H1 (cell line): ENCODE data around the gene CAPG. TPM values are rescaled to one million over a fixed set of nuclear protein-coding genes. Genes with fewer than 3 reads are reported as not detected.

Source experiments
- CTCF ChIA-PET: fragments of 300-600 bp; sonication (Branson Sonifier 250); formaldehyde crosslinking; loops from one replicate; lab custom pipeline; 2021; ENCODE audit not compliant: partially characterized antibody; lab: Charles Lee
- POLR2A ChIA-PET: fragments of 300-600 bp; sonication (Branson Sonifier 250); formaldehyde crosslinking; loops from one replicate; lab custom pipeline; 2021; ENCODE audit warnings: inconsistent platforms; ENCODE audit not compliant: partially characterized antibody; lab: Charles Lee
- DNase-seq, 2 experiments: peaks; one replicate each; pipeline versions ENCODE4 v3.0.0 to v3.0.0-alpha.2; 2010 to 2022; ENCODE audit warnings: low spot score in 2 of 2, low read depth in 1 of 2, mixed read lengths in 1 of 2
- FAIRE-seq: peaks from 2 replicates; lab custom pipeline; 2011; peaks lifted over from hg19 to GRCh38; lab: Jason Lieb, UNC
- H2AFZ ChIP-seq: 2 replicates; pipeline ENCODE4 v1.8.1; 2012; ENCODE audit warnings: low read length, inconsistent platforms
- H2AK5ac ChIP-seq: 2 replicates; pipeline ENCODE4 v1.6.1; 2013; ENCODE audit warnings: low read depth, low read length
- H2BK120ac ChIP-seq: replicated peaks from 2 replicates; pipeline ENCODE3; 2013; ENCODE audit warnings: low read depth, low read length, inconsistent platforms
- H2BK12ac ChIP-seq: 2 replicates; pipeline ENCODE4 v1.6.1; 2013; ENCODE audit warnings: low read depth, low read length
- H2BK15ac ChIP-seq: 2 replicates; pipeline ENCODE4 v1.6.1; 2013; ENCODE audit warnings: low read length
- H2BK20ac ChIP-seq: 2 replicates; pipeline ENCODE4 v1.6.1; 2013; ENCODE audit warnings: low read length
- H2BK5ac ChIP-seq: 2 replicates; pipeline ENCODE4 v1.6.1; 2013; ENCODE audit warnings: low read depth, low read length
- H3K14ac ChIP-seq: 2 replicates; pipeline ENCODE4 v1.6.1; 2013; ENCODE audit warnings: inconsistent platforms; ENCODE audit not compliant: insufficient read length
- H3K18ac ChIP-seq: 2 replicates; pipeline ENCODE4 v1.6.1; 2013; ENCODE audit warnings: low read length; ENCODE audit errors: extremely low read depth
- H3K23ac ChIP-seq: 2 replicates; pipeline ENCODE4 v1.6.1; 2013; ENCODE audit warnings: inconsistent platforms; ENCODE audit not compliant: insufficient read length
- H3K23me2 ChIP-seq: 2 replicates; pipeline ENCODE4 v1.6.1; 2013; ENCODE audit warnings: low read depth, low read length
- H3K27ac ChIP-seq: 2 replicates; pipeline ENCODE4 v1.6.1; 2011; ENCODE audit warnings: low read depth, low read length, inconsistent platforms
- H3K27me3 ChIP-seq, 4 experiments: replicated peaks in 1 of 4; 1 replicate in 1 of 4; 2 replicates in 3 of 4; pipeline versions ENCODE4 v1.6.1 to v1.8.1; 2011 to 2013; ENCODE audit warnings: low read length in 3 of 4, mild to moderate bottlenecking in 3 of 4, inconsistent platforms in 2 of 4, mixed read lengths in 2 of 4, moderate library complexity in 1 of 4; ENCODE audit not compliant: control insufficient read depth in 3 of 4, insufficient read depth in 3 of 4; ENCODE audit errors: extremely low read depth in 1 of 4
- H3K36me3 ChIP-seq, 4 experiments: 2 replicates each; pipeline versions ENCODE4 v1.6.1 to v1.8.1; 2011 to 2013; ENCODE audit warnings: mild to moderate bottlenecking in 4 of 4, low read length in 3 of 4, moderate library complexity in 2 of 4, control low read depth in 1 of 4, inconsistent platforms in 1 of 4; ENCODE audit not compliant: insufficient read depth in 4 of 4, control insufficient read depth in 2 of 4
- H3K4ac ChIP-seq: replicated peaks from 2 replicates; pipeline ENCODE3; 2013; ENCODE audit warnings: low read length, low read depth, mixed read lengths, inconsistent platforms; ENCODE audit not compliant: insufficient read length
- H3K4me1 ChIP-seq, 4 experiments: replicated peaks in 1 of 4; 1 replicate in 1 of 4; 2 replicates in 3 of 4; pipeline versions ENCODE4 v1.6.1 to v1.8.1; 2011 to 2013; ENCODE audit warnings: low read length in 3 of 4, inconsistent platforms in 2 of 4, mixed read lengths in 1 of 4; ENCODE audit not compliant: insufficient read depth in 4 of 4, control insufficient read depth in 3 of 4
- H3K4me2 ChIP-seq, 2 experiments: 2 replicates each; pipeline versions ENCODE4 v1.6.1 to v1.8.1; 2011 to 2013; ENCODE audit warnings: low read depth in 2 of 2, low read length in 2 of 2, control low read depth in 1 of 2, inconsistent platforms in 1 of 2, mild to moderate bottlenecking in 1 of 2; ENCODE audit not compliant: insufficient read depth in 1 of 2
- H3K4me3 ChIP-seq, 4 experiments: fragments of 200-600, 300-600 bp in 1 of 4; sonication (generic), shearing (Covaris generic), sonication (Bioruptor Twin) in 1 of 4; 2 replicates each; pipeline versions ENCODE4 v1.5.1 to v1.8.1; 2011 to 2016; ENCODE audit warnings: low read length in 4 of 4, low read depth in 3 of 4, control low read depth in 2 of 4, inconsistent platforms in 2 of 4, mild to moderate bottlenecking in 2 of 4, mixed read lengths in 1 of 4, moderate library complexity in 1 of 4; ENCODE audit not compliant: insufficient read depth in 2 of 4; ENCODE audit errors: extremely low read depth in 1 of 4
- H3K56ac ChIP-seq: replicated peaks from 2 replicates; pipeline ENCODE3; 2013; ENCODE audit warnings: low read depth, mild to moderate bottlenecking, mixed read lengths, low read length, inconsistent platforms; ENCODE audit not compliant: insufficient read length
- H3K79me1 ChIP-seq: 2 replicates; pipeline ENCODE4 v1.6.1; 2013; ENCODE audit warnings: low read depth, low read length, control low read depth
- H3K79me2 ChIP-seq, 2 experiments: 2 replicates each; pipeline versions ENCODE4 v1.6.1 to v1.8.1; 2012 to 2013; ENCODE audit warnings: low read length in 2 of 2, mild to moderate bottlenecking in 2 of 2, inconsistent platforms in 1 of 2; ENCODE audit not compliant: insufficient read depth in 2 of 2, control insufficient read depth in 1 of 2
- H3K9ac ChIP-seq, 4 experiments: replicated peaks in 1 of 4; 1 replicate in 1 of 4; 2 replicates in 3 of 4; pipeline versions ENCODE4 v1.6.1 to v1.8.1; 2011 to 2013; ENCODE audit warnings: low read depth in 3 of 4, low read length in 3 of 4, control low read depth in 2 of 4, mild to moderate bottlenecking in 2 of 4, moderate library complexity in 2 of 4, inconsistent platforms in 1 of 4; ENCODE audit errors: extremely low read depth in 1 of 4
- H3K9me3 ChIP-seq, 2 experiments: 2 replicates each; pipeline versions ENCODE4 v1.6.1 to v1.8.1; 2012 to 2013; ENCODE audit warnings: mild to moderate bottlenecking in 2 of 2, moderate library complexity in 2 of 2, control low read depth in 1 of 2, inconsistent platforms in 1 of 2, low read depth in 1 of 2, low read length in 1 of 2, mixed read lengths in 1 of 2; ENCODE audit not compliant: insufficient read depth in 2 of 2
- H4K20me1 ChIP-seq, 2 experiments: replicated peaks in 1 of 2; 2 replicates each; pipeline versions ENCODE3 to v1.8.1; 2011 to 2013; ENCODE audit warnings: inconsistent platforms in 2 of 2, low read length in 2 of 2, mild to moderate bottlenecking in 1 of 2; ENCODE audit not compliant: insufficient read depth in 2 of 2, control insufficient read depth in 1 of 2
- H4K5ac ChIP-seq: 2 replicates; pipeline ENCODE4 v1.6.1; 2013; ENCODE audit warnings: low read length, low read depth, mixed read lengths, inconsistent platforms; ENCODE audit not compliant: insufficient read length
- H4K8ac ChIP-seq: 2 replicates; pipeline ENCODE4 v1.8.0; 2013; ENCODE audit warnings: mild to moderate bottlenecking, moderate library complexity, low read length, inconsistent platforms; ENCODE audit not compliant: insufficient read depth; ENCODE audit errors: extremely low read depth
- H4K91ac ChIP-seq: replicated peaks from 2 replicates; pipeline ENCODE3; 2013; ENCODE audit warnings: low read length, mixed read lengths, inconsistent platforms; ENCODE audit not compliant: insufficient read length
- EZH2 ChIP-seq: fragments of 200-600 bp; sonication (generic); IDR thresholded peaks from 2 replicates; pipeline ENCODE4 v1.7.1; 2012; ENCODE audit warnings: low read depth, mild to moderate bottlenecking, moderate library complexity, low read length, inconsistent platforms; ENCODE audit not compliant: severe bottlenecking
- GTF2F1 ChIP-seq: IDR thresholded peaks from 2 replicates; pipeline ENCODE4 v1.6.1; 2012; ENCODE audit warnings: low read depth, low read length, improper control_type of control experiment, borderline replicate concordance
- KDM1A ChIP-seq: fragments of 200-600, 300-600 bp; sonication (generic); IDR thresholded peaks from 2 replicates; pipeline ENCODE4 v1.7.1; 2016; ENCODE audit warnings: mild to moderate bottlenecking, low read length, borderline replicate concordance
- RAD21 ChIP-seq, 2 experiments: IDR thresholded peaks in 1 of 2; conservative IDR thresholded peaks in 1 of 2; 2 replicates each; pipeline ENCODE4 v1.6.1; 2011; ENCODE audit warnings: low read depth in 2 of 2, low read length in 2 of 2, improper control_type of control experiment in 1 of 2, inconsistent platforms in 1 of 2, mild to moderate bottlenecking in 1 of 2, moderate library complexity in 1 of 2
- RBBP5 ChIP-seq: IDR thresholded peaks from 2 replicates; pipeline ENCODE4 v1.7.1; 2012; ENCODE audit warnings: low read depth, mild to moderate bottlenecking, inconsistent platforms, low read length, moderate library complexity, borderline replicate concordance
- RFX5 ChIP-seq: IDR thresholded peaks from 2 replicates; pipeline ENCODE4 v1.6.1; 2011; ENCODE audit warnings: low read depth, low read length, improper control_type of control experiment, borderline replicate concordance
- TAF1 ChIP-seq: IDR thresholded peaks from 2 replicates; pipeline ENCODE4 v1.6.1; 2011; ENCODE audit warnings: mild to moderate bottlenecking, low read depth, low read length
- ZNF274 ChIP-seq: IDR thresholded peaks from 2 replicates; pipeline ENCODE4 v1.7.0; 2012; ENCODE audit warnings: low read length, borderline replicate concordance; ENCODE audit errors: extremely low read depth
- WGBS, 2 experiments: shearing (Covaris generic) in 1 of 2; methylation state at CpG; one replicate each; pipeline versions ENCODE4 v1.1.6 to v1.1.7; 2013 to 2015; ENCODE audit warnings: low lambda C conversion rate in 2 of 2, mixed read lengths in 2 of 2, inconsistent platforms in 1 of 2, low coverage in 1 of 2, missing lambda C conversion rate in 1 of 2; ENCODE audit not compliant: insufficient replicate concordance in 2 of 2, insufficient coverage in 1 of 2, insufficient read length in 1 of 2; ENCODE audit errors: extremely low coverage in 1 of 2, missing lambda C conversion rate in 1 of 2; 5-methylcytosine and 5-hydroxymethylcytosine counted together
- polyA plus RNA-seq, 7 experiments: library from polyadenylated mRNA; depleted of rRNA in 3 of 7; stranded (reverse) in 5 of 7; unstranded in 2 of 7; fragments of >200 nt in 5 of 7; fragments of 200-250 nt in 2 of 7; gene quantifications; 1 replicate in 5 of 7; 2 replicates in 1 of 7; 4 replicates in 1 of 7; pipeline versions ENCODE4 v1.2.1 to v1.2.3, GENCODE V29; 2011 to 2013; ENCODE audit warnings: missing spikeins in 2 of 7, mixed read lengths in 2 of 7
- total RNA-seq: library from RNA; stranded (reverse); fragmentation: NEBNext Ultra II Directional; extraction: Animal tissue kit (Norgen Biotek cat#: 25700); gene quantifications from 2 replicates; pipeline ENCODE4 v1.2.1, GENCODE V29; 2021
- TF ChIP-seq, protein P1 (sequence below): IDR thresholded peaks from 2 replicates; pipeline ENCODE4 v1.6.1; 2012; ENCODE audit warnings: inconsistent platforms
- TF ChIP-seq, protein P2 (sequence below): IDR thresholded peaks from 2 replicates; pipeline ENCODE4 v1.6.1; 2012; ENCODE audit warnings: low read length, inconsistent platforms

The CAPG gene
- total and polyA plus RNA-seq, 2 of the 8 experiments (the other 6 are each of a cell fraction or from before 2014, with no cell fraction given) = 80.5 to 89.0 TPM

DNA sequence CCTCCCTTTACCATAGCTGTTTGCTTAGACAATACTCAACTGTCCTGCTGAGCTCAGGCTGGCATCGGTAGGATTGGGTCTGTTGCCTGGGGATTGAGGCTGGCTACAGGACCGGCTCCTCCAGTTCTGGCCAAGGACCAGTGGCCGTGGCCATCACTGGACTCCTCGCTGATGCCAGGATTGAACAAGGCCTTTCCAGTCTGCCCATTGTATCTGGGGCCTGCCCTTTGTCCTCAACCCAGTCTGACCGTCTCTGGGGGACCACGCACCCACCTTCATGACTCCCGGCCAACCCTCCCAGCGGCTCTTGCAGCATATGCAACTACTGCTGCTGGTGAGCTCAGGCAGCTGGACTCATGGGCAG lies 37.0 kb upstream of the CAPG start:
- H2AFZ ChIP-seq = no peak overlapping the region
- no peaks in the 10 kb centered on the region for H3K79me1 ChIP-seq
- no peak for DNase-seq
- H3K4me1 ChIP-seq = peaks cover 0 to 5% (median 1%) of the 10 kb centered on the region in 4 experiments; a peak in 3 of 7 replicates
- H3K23ac ChIP-seq = no peak overlapping the region
- H3K79me2 ChIP-seq = no peaks in the 10 kb centered on the region
- H2BK15ac ChIP-seq = no peak overlapping the region
- H3K4me2 ChIP-seq = no peak overlapping the region
- peak overlapping the region; percentile 66 for H4K91ac ChIP-seq
- no peak overlapping the region for H3K18ac ChIP-seq
- peak overlapping the region; percentile 67; the same call in 1 of the 2 replicates for H2AK5ac ChIP-seq
- H4K5ac ChIP-seq = no peak overlapping the region
- H3K4me3 ChIP-seq = no peak overlapping the region
- H3K9me3 ChIP-seq = no peaks in the 10 kb centered on the region
- ChIA-PET CTCF (interaction anchor here (0.5 to 1.5 kb wide), 6 partner anchors 8 to 649 kb away, joined by 3 to 7 read pairs (median 5); no protein-coding TSS in a partner anchor), POLR2A (interaction anchor here (2.1 to 55.3 kb wide), 3 partner anchors 12 to 100 kb away, joined by 10 to 1889 read pairs (median 46); partner anchors contain the start of genes GGCX, MAT2A and SH2D6)
- no peak overlapping the region for H3K9ac ChIP-seq
- no peak overlapping the region for H3K4ac ChIP-seq
- no peak for FAIRE-seq
- H2BK20ac ChIP-seq = 0 out of 2 replicates have a peak overlapping the region, but pooled peaks have one; percentile 35
- H3K27me3 ChIP-seq = no peaks in the 10 kb centered on the region
- no peak overlapping the region for H3K27ac ChIP-seq
- H3K23me2 ChIP-seq = no peaks in the 10 kb centered on the region
- no peak overlapping the region for H4K8ac ChIP-seq
- peak overlapping the region; percentile 10; the same call in 1 of the 2 replicates for H2BK5ac ChIP-seq
- H2BK120ac ChIP-seq = no peak overlapping the region
- no peaks in the 10 kb centered on the region for H4K20me1 ChIP-seq
- 96% methylated on average over 8 of the region's 8 CpGs; no CpG with 5 or more reads in 1 of the 2 experiments for WGBS, 2 experiments
- peak overlapping the region; percentile 82; the same call in 1 of the 2 replicates for H2BK12ac ChIP-seq
- H3K36me3 ChIP-seq = no peaks in the 10 kb centered on the region
- H3K14ac ChIP-seq = no peak overlapping the region
- H3K56ac ChIP-seq = no peak overlapping the region
- TF ChIP-seq, protein P1, sequence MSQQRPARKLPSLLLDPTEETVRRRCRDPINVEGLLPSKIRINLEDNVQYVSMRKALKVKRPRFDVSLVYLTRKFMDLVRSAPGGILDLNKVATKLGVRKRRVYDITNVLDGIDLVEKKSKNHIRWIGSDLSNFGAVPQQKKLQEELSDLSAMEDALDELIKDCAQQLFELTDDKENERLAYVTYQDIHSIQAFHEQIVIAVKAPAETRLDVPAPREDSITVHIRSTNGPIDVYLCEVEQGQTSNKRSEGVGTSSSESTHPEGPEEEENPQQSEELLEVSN = no peak
- no peak for TF ChIP-seq RBBP5
- no peak for TF ChIP-seq EZH2
- TF ChIP-seq RFX5 = no peak
- TF ChIP-seq, protein P2, sequence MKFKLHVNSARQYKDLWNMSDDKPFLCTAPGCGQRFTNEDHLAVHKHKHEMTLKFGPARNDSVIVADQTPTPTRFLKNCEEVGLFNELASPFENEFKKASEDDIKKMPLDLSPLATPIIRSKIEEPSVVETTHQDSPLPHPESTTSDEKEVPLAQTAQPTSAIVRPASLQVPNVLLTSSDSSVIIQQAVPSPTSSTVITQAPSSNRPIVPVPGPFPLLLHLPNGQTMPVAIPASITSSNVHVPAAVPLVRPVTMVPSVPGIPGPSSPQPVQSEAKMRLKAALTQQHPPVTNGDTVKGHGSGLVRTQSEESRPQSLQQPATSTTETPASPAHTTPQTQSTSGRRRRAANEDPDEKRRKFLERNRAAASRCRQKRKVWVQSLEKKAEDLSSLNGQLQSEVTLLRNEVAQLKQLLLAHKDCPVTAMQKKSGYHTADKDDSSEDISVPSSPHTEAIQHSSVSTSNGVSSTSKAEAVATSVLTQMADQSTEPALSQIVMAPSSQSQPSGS = no peak
- TF ChIP-seq GTF2F1 = no peak
- no peak for TF ChIP-seq TAF1
- TF ChIP-seq ZNF274 = no peak
- TF ChIP-seq RAD21 (IDR thresholded peaks at IDR 0.05 in 1 of 2, conservative IDR thresholded peaks at IDR 0.05 in 1 of 2; ENCODE audit: low read depth in 2 of 2, low read length in 2 of 2) = no peak
- no peak for TF ChIP-seq KDM1A
